Activated CD4-positive, CD25-positive, alpha-beta regulatory T cell treated with anti-CD3 and anti-CD28 coated beads, Interleukin-2, amount 50 U/mL, for 24 hours (primary cell): Measurements from ENCODE around the gene EPHA5.

ENCODE experiments used
- ATAC-seq, 2 donors: fragments of 150-1000 bp; cut with Tn5 transposase; one replicate each; pipeline ENCODE4 v1.10.0; 2021; ENCODE audit warnings: mild to moderate bottlenecking in 1 of 2, moderate library complexity in 1 of 2

The EPHA5 gene

GRCh38 chr4:65670331-65671031, at the start of gene EPHA5:
EPHA5 (minus strand) TSS chr4:65670489; CDS start chr4:65669742, 747 bp downstream.
- peak in 1 of 2 donors; percentile 13 for ATAC-seq

DNA sequence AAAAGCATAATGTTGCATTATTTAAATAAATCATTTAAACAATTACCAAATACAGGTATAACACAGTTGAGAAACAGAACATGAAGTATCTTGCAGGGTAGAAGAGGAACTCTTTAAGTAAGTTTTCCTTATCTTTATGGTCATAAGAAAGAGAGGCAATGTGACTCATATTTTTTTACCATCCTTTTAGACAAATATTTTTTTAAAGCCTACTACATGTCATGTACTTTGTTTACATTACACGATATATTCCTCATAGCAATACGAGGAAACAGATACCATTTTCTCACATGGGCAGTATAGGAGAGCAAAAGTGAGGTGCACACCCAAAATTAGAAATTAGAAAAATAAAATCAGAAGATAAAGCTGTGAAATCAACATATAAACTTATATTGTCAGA, 49.3 kb upstream of the EPHA5 start:
- no peak for ATAC-seq

DNA sequence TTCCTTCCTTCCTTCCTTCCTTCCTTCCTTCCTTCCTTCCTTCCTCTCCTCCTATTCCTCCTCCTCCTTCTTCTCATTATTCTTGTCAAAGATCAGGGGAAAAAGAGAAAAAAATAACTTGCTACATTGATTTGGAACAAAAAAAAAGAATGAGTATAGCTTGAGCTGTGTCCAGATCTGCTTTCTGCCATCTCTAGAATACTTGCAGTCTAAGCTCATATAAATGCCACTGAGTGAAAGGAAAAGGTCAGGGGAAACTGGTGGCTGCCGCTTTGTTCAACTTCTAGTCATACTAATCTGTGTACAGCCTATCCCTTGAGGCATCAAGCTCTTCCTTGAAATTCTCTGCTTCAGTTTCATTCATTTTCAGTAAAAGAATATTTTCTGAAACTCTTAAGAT, 28.3 kb upstream of the EPHA5 start:
- no peak for ATAC-seq

DNA sequence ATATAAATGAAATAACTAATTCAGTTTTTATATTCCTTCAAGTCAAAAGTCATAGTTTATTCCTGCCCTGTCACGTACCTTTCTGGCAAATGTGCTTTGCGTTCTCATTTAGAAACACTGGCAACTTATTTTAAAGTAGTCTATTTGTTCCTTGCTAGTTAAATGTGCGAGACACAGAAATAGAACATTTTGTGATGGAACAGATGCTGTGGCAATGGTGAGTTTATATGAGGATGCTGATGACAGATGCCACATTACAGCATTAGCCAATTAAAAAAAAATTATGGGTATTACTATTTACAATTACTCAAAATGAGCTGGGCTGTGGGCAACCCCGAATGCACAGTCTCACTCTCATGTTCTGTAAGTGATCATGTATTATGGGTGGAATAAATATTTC, 26.1 kb upstream of the EPHA5 start:
- no peak for ATAC-seq

- ATAC-seq = no peak
These were observed 1.1 kb upstream of the EPHA5 start for GRCh38 chr4:65671372-65671771.

GRCh38 chr4:65670020-65670330, 314 bp downstream of the EPHA5 start:
- no peak for ATAC-seq

- no peak for ATAC-seq
These were observed 924 bp downstream of the EPHA5 start for GRCh38 chr4:65669111-65670019.

DNA sequence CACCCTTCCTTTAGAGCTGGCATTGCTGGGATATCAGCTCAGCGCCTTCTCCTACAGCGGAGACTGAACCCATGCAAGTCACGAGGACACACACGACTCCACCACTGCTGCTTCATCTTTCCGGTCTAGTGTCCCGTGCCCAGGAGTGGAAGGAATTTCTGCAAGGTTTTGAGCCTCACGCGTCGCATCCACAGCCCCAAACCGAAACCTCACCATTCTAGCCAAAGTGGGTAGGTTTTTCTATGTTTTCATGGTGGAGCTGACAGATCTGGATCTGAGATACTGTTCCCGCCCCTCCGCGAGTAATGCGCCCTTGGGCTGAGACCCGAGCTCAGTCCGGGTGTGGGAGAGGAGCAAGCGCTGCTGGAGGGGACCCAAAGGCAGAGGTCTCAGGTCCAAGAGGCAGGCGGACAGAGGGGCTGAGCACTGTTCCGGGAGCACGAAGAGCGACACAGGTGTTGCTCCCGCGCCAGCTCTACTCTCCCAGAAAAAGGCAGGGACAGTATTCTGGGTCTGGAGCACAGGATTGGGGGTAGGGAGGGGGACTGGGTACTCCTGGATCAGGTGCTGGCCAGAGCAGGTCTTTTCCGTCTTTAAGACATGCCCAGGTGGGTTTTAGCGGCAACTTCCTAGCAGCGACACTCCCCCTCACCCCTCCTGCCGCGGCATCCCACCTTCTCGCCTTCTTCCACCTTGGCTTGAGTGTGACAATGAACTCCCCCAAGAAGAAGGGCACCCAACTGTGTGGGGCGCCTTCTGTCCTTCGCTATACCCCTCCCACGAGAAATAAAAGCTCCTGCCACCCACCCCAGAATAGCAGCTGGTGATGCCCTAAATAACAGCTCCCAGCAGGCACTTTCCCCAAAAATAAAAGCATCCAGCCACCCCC, 1.8 kb downstream of the EPHA5 start:
- no peak for ATAC-seq

DNA sequence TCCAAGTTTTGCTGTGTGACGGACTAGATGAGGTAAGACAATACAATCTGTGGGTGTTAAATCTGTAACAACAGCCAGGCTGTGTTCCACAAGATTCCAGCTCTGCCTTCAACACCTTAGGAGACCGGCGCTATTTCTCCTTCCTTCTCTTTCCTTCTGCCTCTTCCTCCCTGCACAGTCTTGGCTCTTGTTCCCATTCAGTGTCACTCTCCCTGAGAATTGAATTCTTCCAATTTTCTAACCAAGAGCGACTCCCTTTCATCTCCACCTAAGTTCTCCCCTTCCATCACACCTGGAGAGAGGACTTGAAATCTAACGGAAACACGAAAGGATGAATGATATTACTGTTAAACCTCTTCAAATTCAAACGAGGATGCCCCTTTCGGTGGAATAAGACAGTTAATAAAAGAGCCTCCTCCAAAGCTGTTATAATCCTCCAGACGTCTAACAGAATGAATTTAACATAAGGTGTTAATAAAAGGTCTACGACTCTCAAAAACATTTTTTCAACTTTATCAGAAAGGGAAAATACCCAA, 2.7 kb downstream of the EPHA5 start:
- ATAC-seq = no peak

GRCh38 chr4:65665771-65666523, 4.3 kb downstream of the EPHA5 start:
- no peak for ATAC-seq

DNA sequence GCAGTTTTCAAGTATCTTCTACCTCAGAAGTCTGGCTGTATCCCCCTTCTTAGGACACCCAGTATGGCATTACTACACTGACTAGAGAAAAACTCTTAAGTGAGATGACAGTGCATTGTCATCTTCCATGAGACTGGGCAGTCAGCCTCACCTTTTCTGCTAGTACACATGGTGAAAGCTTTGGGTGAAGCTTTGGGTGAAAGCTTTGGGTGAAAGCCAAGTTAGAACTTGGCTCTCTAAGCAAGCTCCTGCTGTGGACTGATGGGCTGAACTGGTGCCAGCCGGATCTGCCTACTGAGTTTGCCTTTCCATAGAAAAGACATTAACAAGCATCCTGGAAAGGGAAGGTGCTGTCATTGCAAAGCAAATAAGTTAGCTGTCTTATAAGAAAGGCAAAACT, 8.8 kb downstream of the EPHA5 start:
- ATAC-seq = no peak

DNA sequence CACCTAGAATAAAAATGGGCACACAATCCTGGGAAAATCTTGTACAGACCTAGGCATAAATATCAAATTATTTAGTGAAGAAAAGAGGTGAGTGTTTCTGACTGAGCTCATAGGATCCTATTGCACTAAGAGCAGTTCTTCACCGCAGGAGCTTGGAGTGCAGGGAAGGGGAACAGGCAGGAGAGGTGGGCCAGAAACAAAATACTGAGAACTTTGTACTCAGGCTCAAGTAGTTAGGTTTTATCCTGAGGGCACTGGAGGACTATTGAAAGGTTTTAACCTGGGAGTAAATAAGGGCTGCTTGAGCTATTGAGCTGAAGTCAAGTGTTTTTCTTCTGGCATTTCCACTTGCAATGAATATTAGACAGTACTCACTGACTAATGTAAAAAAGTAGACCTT, 12.2 kb downstream of the EPHA5 start:
- no peak for ATAC-seq

GRCh38 chr4:65656008-65656407, 14.3 kb downstream of the EPHA5 start:
- no peak for ATAC-seq

GRCh38 chr4:65654976-65655375, 15.3 kb downstream of the EPHA5 start:
- ATAC-seq = no peak

- no peak for ATAC-seq
These were observed 16.4 kb downstream of the EPHA5 start for GRCh38 chr4:65653740-65654361.

DNA sequence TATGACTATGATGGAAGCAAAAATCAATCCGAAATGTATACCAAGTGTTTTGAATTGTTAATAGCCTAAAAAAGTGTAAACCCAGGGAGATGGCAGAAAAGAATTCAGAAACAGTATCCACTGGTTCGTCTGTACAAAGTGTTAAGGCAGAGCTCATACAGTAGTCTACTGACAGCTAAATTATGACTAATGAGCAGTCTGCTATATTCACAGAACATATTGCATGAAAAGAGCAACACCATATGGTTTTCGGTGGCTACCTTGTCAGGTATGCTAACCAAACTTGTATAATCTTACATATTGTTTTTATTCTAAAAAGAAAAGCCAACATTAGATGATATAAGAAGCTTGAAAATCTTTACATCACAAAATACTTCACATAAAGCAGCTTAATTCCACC, 18.5 kb downstream of the EPHA5 start:
- ATAC-seq = no peak

GRCh38 chr4:65651031-65651430, 19.3 kb downstream of the EPHA5 start:
- ATAC-seq = no peak

DNA sequence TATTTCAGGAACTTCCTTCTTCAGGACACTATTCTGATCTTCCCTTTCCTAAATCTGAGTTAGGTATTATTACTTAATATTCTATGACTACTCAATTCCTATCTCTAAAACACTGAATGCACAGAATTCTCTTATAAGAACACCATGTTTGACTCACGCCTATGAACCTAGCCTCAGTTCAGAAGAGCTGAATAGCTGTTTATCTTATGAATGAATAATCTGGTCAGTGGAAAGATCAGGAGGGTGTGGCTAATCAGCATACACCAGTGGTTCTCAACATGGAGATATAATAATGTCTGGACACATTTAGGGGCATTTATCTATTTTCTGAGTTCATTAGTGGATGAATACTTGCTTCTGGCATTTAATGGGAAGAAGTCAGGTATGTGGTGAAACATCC, 24.2 kb downstream of the EPHA5 start:
- no peak for ATAC-seq

DNA sequence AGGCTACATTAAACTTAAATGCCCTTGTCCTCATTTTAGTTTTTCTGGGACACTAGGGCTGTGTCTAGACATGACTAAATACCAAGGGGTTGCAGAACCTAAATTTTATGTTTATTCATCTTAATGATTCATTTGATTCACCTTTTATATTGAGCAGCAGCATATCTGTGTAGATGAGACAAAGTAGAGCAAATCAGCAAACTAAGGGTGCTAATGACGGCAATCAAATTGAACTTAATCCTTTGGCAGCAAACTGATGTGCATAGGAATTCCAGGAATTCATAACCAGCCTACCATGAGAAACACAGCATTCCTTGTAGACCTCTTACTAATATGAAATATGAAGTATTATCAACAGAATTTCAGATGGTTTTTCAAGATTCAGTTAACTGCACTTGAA, 25.1 kb downstream of the EPHA5 start:
- ATAC-seq = no peak

GRCh38 chr4:65635051-65635821, 35.1 kb downstream of the EPHA5 start:
- no peak for ATAC-seq

- ATAC-seq = no peak
These were observed 45.6 kb downstream of the EPHA5 start for GRCh38 chr4:65624651-65625050.
